ENCODE measurements around the gene ULK3.

ULK3 gene

GRCh38 chr15:74794970-74795349 is 48.0 kb downstream of the ULK3 start:
- DNase-seq: no peak

- no peak for DNase-seq
Observed at GRCh38 chr15:74794248-74794969, 48.5 kb downstream of the ULK3 start.

DNA sequence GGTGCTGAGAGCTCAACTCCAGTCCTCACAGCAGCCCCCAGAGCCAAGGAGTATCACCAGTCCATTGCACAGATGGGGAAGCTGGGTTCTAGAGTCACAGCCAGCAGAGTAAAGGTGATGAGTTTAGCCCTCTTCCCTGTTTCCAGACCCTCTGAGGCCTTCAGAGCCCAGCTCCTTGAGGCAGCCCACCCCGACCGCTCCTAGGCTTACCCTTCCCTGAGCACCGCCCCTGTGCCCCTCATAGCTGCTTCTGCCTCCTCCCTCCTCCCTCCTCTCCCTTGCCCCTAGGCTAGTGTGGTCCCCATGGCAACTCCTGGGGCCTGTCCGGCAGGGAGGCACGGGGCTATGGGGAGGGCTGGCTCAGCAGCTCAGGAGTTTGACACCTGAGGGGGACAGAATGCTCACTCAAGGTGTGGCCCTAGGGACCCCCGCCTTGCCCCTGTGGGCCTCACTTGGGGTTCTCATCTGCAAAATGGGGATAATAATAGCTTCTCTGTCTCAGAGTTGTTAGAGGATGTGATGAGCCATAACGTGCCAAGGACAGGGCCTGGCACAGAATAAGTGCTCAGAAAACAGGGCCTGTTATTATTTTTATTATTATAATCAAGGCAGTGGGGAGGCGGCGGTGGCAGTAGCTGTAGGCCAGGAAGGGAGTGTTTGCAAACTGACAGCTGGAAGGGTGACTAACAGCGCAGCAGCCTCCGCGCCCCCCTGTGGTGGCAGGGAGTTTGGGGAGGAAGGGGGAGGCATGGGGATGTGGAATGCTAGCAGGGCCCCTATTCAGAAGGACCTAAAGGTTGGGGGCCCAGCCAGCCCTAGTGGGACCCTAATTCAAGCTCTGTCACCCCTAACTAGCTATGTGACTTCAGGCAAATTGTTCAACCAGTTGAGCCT is 49.6 kb downstream of the ULK3 start:
- peak; percentile 69 for DNase-seq

DNA sequence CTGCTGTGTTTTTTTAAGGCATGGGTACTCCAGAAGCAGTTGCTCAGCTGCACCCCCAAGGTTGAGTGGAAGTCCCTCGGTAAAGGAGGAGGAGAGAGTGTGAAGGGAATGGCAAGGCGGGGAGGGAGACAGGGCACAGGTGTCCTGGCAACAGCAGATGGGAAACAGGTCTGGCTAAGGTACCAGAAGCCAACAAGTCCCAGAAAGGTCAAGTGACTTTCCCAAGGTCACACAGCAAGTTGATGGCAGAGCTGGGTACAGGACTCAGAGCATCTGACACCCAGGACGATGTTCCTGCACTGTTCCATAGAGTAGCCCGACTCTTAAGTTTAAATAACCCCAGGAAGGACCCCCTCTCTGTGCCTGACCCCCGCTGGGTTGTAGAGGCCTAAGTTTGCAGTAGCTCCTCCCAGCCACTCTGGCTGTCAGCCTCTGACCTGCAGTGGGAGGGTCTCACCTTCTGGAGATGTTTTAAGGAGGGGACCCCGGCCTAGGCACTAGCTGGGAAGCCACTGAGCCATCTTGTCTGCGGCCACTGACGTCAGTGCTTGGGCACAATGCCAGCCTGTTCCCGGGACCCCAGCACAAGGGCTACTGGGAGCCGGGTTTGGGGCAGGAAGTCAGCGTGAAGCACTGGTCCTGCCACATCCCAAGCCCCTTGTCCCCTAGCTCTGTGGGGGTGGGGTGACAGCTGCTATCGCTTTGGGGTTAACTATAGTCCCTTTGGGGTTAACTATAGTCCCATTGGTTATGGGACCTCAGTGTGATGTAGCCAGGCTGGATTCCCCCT is 50.5 kb downstream of the ULK3 start:
- DNase-seq: no peak

DNA sequence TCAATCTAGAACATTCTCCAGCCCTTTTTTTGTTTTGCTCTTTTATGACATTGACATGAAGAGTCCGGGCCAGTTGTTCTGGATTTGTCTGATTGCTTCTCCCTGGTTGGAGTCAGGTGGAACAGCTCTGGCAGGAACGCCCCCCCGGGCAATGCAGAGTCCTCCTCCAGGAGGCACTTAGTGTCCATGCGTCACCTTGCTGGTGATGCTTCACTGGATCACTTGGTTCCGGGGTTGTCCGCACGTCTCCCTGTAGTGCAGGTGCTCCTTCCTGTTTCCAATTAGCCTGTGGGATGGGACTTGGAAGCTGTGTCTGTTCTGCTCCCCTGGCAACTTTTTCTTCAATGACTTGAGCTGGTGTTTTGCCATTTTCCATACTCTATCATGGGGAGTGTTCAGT is 51.3 kb downstream of the ULK3 start:
- DNase-seq: no peak

- DNase-seq: no peak
Observed at GRCh38 chr15:74791007-74791406, 51.9 kb downstream of the ULK3 start.

DNA sequence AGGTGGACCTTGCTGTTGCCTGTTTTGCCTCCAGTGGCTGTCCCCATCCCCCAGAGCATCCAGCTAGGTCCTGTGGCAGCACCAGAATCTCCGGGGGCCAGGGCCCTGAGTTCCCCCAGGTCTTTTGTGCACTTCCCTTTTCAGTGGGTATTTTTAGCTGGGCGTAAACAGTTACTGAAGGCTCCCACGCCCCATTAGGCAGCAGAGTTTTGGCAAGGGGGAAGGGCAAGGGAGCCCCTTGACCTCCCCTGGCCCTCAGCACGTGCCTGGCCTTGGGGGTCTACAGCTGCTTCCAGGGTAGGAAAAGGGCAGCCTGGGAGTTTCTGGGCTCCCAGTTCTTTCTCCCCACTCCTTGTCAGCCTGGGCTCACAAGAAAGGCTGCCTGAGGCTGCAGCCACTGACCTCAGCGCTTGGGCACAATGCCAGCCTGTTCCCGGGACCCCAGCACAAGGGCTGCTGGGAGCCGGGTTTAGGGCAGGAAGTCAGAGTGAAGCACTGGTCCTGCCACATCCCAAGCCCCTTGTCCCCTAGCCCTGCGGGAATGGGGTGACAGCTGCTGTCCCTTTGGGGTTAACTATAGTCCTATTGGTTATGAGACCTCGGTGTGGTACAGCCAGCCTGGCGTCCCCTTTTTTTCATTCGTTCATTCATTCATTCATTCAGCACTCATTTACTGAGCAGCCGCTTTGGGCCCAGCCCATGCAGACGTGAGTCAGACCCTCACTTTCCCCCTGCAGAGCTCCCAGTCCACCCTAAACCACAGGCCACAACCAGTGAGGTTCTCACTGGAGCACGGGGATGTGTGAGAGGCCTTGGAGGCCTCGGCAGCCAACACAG is 52.7 kb downstream of the ULK3 start:
- peak; percentile 78 for DNase-seq

DNA sequence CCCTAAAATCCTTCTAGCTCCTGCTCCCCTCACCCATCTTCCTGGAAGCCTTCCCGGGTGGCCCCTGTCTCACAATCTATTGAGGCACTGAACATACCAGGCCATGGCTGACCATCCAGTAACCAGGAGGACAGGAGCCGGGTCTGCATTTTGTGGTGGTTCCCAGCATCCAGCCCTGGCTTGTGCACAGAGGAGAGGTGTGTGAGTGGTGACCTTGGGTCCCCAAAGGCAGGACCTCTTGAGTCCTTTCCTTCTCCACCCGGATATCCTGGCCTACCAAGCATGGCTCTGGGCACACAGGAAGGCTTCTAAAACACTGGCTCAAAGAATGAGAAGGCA is 53.2 kb downstream of the ULK3 start:
- DNase-seq: peak; percentile 44

GRCh38 chr15:74789171-74789631 is 53.8 kb downstream of the ULK3 start:
- peak; percentile 56 for DNase-seq

DNA sequence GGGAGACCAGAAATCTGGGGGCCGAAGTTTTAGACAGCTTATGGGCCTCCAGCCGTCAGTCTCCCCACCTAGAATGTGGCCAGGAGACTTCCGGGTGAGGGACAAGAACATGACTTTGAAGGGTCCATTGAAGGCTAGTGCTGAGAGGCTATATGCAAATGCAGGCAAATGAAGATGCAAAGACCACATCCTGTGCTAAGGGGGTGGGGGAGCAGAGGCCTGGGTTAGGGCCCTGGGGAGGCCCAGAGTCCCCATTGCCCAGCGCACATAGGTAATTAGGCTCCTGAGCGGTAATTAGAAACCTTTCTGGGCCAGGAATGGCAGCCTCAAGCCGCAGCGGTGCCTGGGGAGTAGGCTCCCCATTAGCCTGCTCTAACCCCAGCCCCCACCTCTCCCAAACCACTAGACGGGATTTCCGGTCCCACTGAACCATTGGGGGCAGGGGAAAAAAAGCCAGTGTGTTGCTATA is 54.2 kb downstream of the ULK3 start:
- DNase-seq: peak; percentile 80

DNA sequence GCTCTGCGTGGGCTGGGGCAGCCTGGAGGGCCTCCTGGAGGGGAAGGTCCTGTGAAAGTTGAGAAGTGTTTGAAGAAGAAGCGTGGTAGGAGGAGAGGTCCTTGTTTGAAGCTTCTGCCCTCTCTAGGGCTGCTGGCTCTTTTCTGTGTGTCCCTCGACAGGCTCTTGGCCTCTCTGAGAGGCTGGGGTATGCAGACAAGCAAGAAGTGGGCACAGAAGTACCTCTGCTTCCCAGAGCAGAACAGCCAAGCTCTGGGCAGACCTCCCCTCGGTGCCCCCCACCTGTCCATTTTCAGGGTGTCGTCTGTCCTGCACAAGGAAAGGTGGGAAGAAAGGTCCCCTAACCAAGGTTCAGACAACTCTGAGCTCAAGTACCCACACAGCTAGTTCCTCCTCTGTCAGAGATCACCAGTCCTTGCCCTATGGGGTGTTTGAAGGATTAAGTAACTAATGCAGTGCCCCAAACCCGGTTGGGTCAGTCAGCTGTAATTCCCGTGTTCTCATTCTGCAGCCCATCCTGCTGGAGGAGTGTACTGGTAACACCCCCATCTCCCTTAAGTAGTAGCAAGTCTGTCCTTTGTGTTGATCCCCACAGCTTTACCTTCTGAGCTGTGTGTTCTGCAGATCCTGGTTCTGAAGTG is 54.8 kb downstream of the ULK3 start:
- DNase-seq: peak; percentile 35

- DNase-seq: peak; percentile 96
Observed at GRCh38 chr15:74787251-74788041, 55.5 kb downstream of the ULK3 start.

- peak; percentile 55 for DNase-seq
Observed at GRCh38 chr15:74786551-74787165, 56.3 kb downstream of the ULK3 start.
